Kidney glomerular epithelial cell (primary cell): ENCODE data around the gene SYTL2.
A peak's percentile ranks its signal among the peaks of the same experiment; 100 is the strongest.
"Not testable (repeated sequence)": the region's sequence is repeated elsewhere in the genome, so short reads cannot be mapped to it uniquely, and the experiment has no call there.

Experiments used
- DNase-seq: peaks from one replicate; lab custom pipeline; 2025; lab: John Stamatoyannopoulos, UW

Gene SYTL2

DNA sequence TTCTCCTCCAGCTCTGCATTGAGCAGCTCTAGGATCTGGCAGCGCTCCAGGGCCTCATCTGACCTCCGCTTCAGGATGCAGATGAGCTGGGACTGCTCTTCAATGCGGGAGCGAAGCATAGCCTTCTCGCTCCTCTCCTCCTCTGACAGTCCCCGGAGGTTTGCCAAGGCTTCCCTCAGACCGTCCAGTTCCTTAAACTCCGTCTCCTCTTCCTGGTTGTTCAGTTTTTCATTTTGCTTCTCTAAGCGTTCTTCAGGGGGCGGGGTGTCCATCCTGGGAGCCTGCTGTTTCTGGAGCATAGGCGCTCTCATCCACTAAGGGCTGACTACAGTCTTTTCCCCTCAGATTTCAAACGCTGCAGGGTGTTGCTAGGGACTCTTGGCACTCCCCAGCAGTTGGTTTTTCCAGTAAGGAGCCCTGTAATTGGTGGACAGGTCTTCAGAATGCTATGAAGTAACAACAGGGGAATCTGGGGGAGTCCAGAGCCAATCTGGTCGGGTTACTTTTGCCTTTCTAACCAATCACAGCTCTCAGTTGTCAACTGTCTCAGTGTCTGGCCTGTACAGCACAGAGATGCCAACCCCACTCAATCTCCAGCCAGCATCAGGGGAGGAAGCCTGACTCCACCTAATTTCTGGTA lies 125.0 kb downstream of the SYTL2 start, which contains the start of gene CCDC89:
CCDC89 (minus strand) TSS at position 376 of the 640 bp plus-strand sequence; CDS start at position 311, 65 bp downstream.
- peak; percentile 99 for DNase-seq

DNA sequence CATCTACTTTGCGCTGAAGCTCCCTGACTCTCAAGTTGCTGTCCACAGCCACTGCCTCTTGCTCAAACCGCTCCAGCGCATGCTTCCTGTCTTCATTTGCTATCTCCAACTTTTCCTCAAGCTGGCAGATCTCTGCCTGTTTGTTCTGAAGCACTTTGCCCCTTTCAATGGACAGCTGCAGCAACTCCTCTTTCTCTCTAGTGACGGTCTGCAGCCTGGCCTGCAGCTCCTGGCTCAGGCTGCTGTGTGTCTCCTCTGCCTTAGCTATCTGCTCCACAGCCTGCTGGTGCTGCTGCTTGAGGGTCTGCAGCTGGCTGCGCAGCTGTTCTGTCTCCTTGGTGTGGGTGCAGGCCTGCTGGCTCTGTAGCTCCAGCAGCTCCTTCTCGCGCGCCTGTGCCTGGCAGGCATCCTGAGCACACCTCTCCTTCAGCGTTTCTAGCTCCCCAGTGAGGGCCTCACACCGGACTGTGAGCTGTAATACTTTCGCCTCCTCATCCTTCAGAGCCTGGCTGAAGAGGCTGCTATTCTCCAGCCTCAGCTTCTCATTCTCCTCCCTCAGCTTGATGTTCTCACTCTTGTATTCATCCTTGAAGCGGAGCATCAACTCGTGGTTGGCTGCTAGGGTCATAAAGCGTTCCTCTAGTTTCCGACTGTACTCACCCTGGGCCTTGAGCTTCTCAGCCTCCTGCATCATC lies 125.7 kb downstream of the SYTL2 start:
- DNase-seq = no peak

DNA sequence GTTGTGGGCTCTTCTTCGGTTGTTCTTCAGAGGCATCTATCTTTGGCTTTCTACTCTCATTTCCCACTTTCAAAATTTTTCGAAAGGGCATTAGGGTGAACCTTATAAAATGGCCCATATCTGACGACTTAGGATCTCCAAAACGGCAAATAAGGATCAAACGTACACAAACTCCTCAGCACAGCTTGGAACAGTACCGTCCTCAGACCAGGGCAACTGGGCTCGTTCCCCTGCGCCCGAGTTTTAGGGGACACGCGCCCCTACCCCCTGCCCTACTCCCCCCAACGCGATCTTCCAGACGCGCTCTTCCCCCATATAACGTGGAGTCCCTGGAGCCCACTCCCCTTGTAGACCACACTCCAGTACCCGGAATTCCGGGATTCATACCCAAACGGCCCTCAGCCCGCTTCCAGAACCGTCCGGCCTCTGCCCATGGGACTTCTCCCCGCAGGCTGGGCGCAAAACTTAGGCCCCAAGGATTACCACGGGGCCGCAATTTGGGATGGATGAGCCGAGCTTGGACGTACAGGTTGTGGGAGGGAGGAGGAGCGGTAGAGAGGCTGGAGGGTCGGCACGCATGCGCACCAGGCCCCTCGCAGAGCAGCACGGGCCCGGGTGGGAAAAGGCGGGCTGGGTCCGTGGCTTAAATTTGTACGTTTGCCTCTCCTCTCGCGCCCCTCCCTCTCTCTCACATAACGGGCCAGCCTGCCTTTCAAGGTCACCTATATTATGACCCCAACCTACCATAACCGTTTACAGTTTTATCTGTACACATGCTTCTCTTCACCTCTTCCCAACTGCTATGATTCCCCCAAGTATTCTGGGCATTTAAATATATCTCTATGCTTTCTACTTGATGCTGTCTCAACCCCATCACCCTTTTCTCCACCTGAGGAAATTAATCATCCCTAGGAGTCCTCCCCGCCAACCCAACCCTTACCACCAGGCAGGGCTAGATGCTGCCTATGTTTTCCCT lies 128.3 kb downstream of the SYTL2 start:
- no peak for DNase-seq

- no peak for DNase-seq
These were observed 130.0 kb downstream of the SYTL2 start for GRCh38 chr11:85680897-85681296.

- no peak for DNase-seq
These were observed 131.4 kb downstream of the SYTL2 start for GRCh38 chr11:85679576-85679975.

DNA sequence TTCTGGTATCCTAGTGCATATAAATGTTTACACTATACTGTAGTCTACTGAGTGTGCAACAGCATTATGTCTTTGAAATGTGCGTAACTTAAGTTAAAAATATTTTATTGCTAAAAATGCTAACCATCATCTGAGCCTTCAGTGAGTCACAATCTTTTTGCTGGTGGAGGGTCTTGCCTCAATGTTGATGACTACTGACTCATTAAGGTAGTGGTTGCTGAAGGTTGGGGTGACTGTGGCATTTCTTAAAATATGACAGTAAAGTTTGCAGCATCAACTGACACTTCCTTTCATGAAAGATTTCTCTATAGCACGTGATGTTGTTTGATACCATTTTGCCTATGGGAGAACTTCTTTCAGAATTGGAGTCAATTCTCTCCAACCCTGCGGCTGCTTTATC lies 137.5 kb downstream of the SYTL2 start:
- DNase-seq = no peak

DNA sequence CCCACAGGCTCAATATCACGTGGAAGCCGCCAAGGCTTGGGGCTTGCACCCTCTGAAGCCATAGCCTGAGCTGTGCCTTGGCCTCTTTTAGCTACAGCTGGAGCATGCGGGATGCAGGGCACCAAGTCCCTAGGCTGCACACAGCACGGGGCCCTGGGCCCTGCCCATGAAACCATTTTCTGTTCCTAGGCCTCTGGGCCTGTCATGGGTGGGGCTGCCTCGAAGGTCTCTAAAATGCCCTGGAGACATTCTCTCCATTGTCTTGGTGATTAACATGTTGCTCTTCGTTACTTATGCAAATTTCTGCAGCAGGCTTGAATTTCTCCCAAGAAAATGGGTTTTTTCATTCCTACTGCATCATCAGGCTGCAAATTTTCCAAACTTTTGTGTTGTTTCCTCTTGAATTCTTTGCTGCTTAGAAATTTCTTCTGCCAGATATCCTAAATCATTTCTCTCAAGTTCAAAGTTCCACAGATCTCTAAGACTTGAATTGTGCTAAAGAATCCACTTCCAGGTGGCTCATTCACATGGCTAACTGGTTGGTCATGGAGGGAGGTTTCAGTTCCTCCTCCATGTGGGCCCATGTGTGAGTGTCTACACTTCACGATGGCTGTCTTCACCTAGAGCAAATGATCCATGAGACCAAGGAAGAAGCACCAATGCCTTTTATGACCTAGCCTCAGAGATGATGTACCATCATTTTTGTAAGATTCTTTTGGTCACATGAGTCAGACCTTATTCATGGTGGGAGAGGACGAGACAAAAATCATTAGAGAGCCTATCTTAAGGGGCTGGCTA lies 138.6 kb downstream of the SYTL2 start:
- DNase-seq = no peak

- not testable (repeated sequence) for DNase-seq
These were observed 139.8 kb downstream of the SYTL2 start for GRCh38 chr11:85670949-85671663.

GRCh38 chr11:85668157-85668556 lies 142.8 kb downstream of the SYTL2 start:
- DNase-seq = no peak

- DNase-seq = no peak
These were observed 144.3 kb downstream of the SYTL2 start for GRCh38 chr11:85666687-85667086.

- DNase-seq = no peak
These were observed 145.2 kb downstream of the SYTL2 start for GRCh38 chr11:85665733-85666132.

DNA sequence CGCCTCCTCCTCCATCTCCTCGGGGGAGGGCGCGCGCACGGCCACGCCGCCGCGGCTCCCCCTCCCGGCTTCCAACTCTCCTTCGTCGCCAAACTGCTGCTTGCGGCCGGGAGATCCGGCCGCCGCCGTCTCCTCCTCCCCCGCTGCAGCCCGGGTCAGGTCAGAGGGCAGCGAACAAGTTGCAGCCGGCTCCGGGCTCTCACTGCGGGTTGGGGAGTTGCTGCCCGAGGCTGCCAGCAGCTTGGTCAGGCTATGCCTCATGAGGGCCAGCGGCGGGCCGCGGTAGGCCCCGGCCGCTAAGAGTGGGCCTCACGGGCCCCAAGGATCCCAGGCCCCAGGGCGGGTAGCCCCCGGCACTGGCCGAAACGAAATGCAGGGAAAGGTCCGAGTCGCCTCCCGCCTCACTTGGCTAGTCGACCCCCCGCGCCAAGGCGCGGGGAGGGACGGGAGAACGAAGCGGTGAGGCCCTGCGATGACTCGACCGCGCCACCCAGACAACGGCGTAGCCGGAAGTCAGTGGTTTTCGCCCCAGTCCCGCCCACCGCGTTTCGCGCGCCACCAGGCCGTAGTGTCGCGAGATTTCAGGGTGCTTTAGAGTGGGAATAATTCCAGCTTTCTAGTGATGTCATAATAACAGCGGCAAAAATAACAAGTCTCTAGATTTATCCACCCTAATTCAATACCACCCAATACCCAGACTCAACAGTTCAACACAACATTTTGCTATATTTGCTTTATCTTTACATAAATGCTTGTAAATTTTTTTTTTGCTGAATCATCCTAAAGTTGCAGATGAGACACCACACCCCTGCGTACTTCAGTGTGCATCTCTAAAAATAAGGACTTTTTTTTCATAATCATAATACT lies 146.1 kb downstream of the SYTL2 start, which contains the start of gene CREBZF:
CREBZF (minus strand) TSS at position 515 of the 867 bp plus-strand sequence; CDS start at position 261, 254 bp downstream.
- DNase-seq = peak; percentile 93

GRCh38 chr11:85663753-85664614 lies 147.0 kb downstream of the SYTL2 start:
- peak; percentile 53 for DNase-seq

GRCh38 chr11:85663080-85663752 lies 147.7 kb downstream of the SYTL2 start:
- DNase-seq = no peak

DNA sequence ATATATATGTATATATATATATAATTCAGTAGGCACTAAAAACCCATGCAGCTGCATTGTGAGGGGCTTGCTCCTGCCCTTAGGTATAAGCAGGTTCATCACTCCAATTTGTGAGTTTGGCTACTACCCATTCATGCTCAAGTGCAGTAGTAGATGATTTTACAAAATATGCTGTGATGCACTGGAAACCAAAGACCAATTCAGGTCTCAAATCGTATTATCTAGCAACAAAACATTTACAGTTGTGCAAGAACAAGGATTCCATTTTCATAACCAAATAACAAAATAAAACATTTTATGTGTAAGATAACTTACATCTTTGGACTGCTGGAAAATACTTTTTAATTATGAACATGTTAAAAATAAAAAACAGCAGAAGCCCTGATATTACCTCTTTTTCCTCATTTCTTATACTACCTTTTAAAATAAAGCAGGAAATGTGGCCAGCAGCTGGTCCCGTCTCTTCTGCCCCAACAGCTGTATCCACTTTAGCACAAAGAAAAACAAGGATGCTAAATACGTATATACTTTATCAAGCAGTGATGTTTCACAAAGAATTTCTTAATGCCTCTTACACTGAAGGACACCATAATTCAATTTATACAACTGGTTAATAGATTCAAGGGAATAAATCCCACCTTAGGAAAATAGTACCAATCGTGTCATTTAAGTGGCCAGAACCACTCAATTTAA lies 148.8 kb downstream of the SYTL2 start:
- no peak for DNase-seq

GRCh38 chr11:85658180-85658579 lies 152.8 kb downstream of the SYTL2 start:
- DNase-seq = no peak

- no peak for DNase-seq
These were observed 154.2 kb downstream of the SYTL2 start for GRCh38 chr11:85656777-85657176.

GRCh38 chr11:85654343-85654742 lies 156.6 kb downstream of the SYTL2 start:
- DNase-seq = not testable (repeated sequence)
